CD14-positive monocyte (primary cell): ENCODE results near the gene OR2V2. TPM values are rescaled to one million over a fixed set of nuclear protein-coding genes. Genes with fewer than 3 reads are reported as not detected.
A peak's percentile ranks its signal among the peaks of the same experiment; 100 is the strongest.

Experiments used
- DNase-seq, 3 donors: peaks; one replicate each; pipeline ENCODE4 v3.0.0-alpha.2; 2011 to 2022
- H2AFZ ChIP-seq: 2 replicates; pipeline ENCODE4 v1.6.0; 2012; ENCODE audit warnings: mild to moderate bottlenecking, low read depth, low read length, inconsistent platforms; ENCODE audit not compliant: insufficient read depth, poor library complexity, severe bottlenecking
- H3K27ac ChIP-seq, 2 donors: 1 replicate in 1 of 2; 2 replicates in 1 of 2; pipeline ENCODE4 v1.5.1; 2012 to 2013; ENCODE audit warnings: low read length in 2 of 2, control low read depth in 1 of 2, inconsistent platforms in 1 of 2, low read depth in 1 of 2, mild to moderate bottlenecking in 1 of 2
- H3K27me3 ChIP-seq, 2 donors: one replicate each; pipeline versions ENCODE4 v1.6.0 to v1.6.1; 2011 to 2013; ENCODE audit warnings: low read length in 2 of 2; ENCODE audit not compliant: control insufficient read depth in 2 of 2, insufficient read depth in 2 of 2
- H3K36me3 ChIP-seq, 2 donors: replicated peaks in 1 of 2; 1 replicate in 1 of 2; 2 replicates in 1 of 2; pipeline versions ENCODE4 v1.5.1 to v1.6.1; 2012 to 2013; ENCODE audit warnings: low read length in 2 of 2, control low read depth in 1 of 2, inconsistent platforms in 1 of 2, mild to moderate bottlenecking in 1 of 2; ENCODE audit not compliant: insufficient read depth in 2 of 2, control insufficient read depth in 1 of 2
- H3K4me1 ChIP-seq, 2 donors: 1 replicate in 1 of 2; 2 replicates in 1 of 2; pipeline versions ENCODE4 v1.5.1 to v1.6.1; 2012 to 2013; ENCODE audit warnings: low read length in 2 of 2, control low read depth in 1 of 2, inconsistent platforms in 1 of 2, mild to moderate bottlenecking in 1 of 2, moderate library complexity in 1 of 2; ENCODE audit not compliant: insufficient read depth in 2 of 2, control insufficient read depth in 1 of 2
- H3K4me2 ChIP-seq: replicated peaks from 2 replicates; pipeline ENCODE3; 2012; ENCODE audit warnings: low read length, moderate library complexity, mild to moderate bottlenecking; ENCODE audit not compliant: poor library complexity, severe bottlenecking; ENCODE audit errors: extremely low read depth
- H3K4me3 ChIP-seq, 3 experiments: fragments of 200-600 bp in 1 of 3; sonication (generic) in 1 of 3; replicated peaks in 1 of 3; 1 replicate in 2 of 3; 2 replicates in 1 of 3; pipeline ENCODE4 v1.5.1; 2011 to 2013; ENCODE audit warnings: low read length in 3 of 3, mild to moderate bottlenecking in 3 of 3, control low read depth in 2 of 3, low read depth in 2 of 3, inconsistent platforms in 1 of 3, moderate library complexity in 1 of 3
- H3K79me2 ChIP-seq: 2 replicates; pipeline ENCODE4 v1.6.0; 2012; ENCODE audit warnings: mild to moderate bottlenecking, control low read depth, inconsistent platforms, low read length, moderate library complexity; ENCODE audit not compliant: insufficient read depth
- H3K9ac ChIP-seq: 2 replicates; pipeline ENCODE4 v1.6.0; 2017; ENCODE audit warnings: low read length, mild to moderate bottlenecking; ENCODE audit not compliant: insufficient read depth, poor library complexity, severe bottlenecking
- H3K9me3 ChIP-seq, 2 donors: replicated peaks in 1 of 2; 1 replicate in 1 of 2; 2 replicates in 1 of 2; pipeline versions ENCODE4 v1.5.1 to v1.6.1; 2012 to 2013; ENCODE audit warnings: low read length in 2 of 2, control low read depth in 1 of 2; ENCODE audit not compliant: control insufficient read depth in 1 of 2, insufficient read depth in 1 of 2
- H4K20me1 ChIP-seq: 2 replicates; pipeline ENCODE4 v1.6.0; 2012; ENCODE audit warnings: mild to moderate bottlenecking, low read length, control low read depth, moderate library complexity; ENCODE audit not compliant: insufficient read depth
- H3K27ac Mint-ChIP-seq, 7 donors: one replicate each; pipeline ENCODE4 v1.8.0; 2020; ENCODE audit warnings: mild to moderate bottlenecking in 7 of 7, mixed read lengths in 7 of 7, moderate library complexity in 6 of 7, inconsistent platforms in 2 of 7
- H3K27me3 Mint-ChIP-seq, 3 donors: one replicate each; pipeline ENCODE4 v1.8.0; 2021 to 2022; ENCODE audit warnings: low read depth in 3 of 3, mild to moderate bottlenecking in 3 of 3, mixed read lengths in 3 of 3, moderate library complexity in 3 of 3, inconsistent platforms in 1 of 3
- H3K36me3 Mint-ChIP-seq, 2 donors: one replicate each; pipeline ENCODE4 v1.8.0; 2020; ENCODE audit warnings: mixed read lengths in 2 of 2, inconsistent platforms in 1 of 2, mild to moderate bottlenecking in 1 of 2
- H3K4me1 Mint-ChIP-seq: one replicate; pipeline ENCODE4 v1.8.0; 2020; ENCODE audit warnings: mild to moderate bottlenecking, mixed read lengths
- H3K4me3 Mint-ChIP-seq, 2 donors: one replicate each; pipeline ENCODE4 v1.8.0; 2020; ENCODE audit warnings: mild to moderate bottlenecking in 2 of 2, mixed read lengths in 2 of 2, moderate library complexity in 1 of 2
- H3K9me3 Mint-ChIP-seq, 7 donors: one replicate each; pipeline ENCODE4 v1.8.0; 2020 to 2022; ENCODE audit warnings: mixed read lengths in 7 of 7, mild to moderate bottlenecking in 6 of 7, moderate library complexity in 6 of 7, inconsistent platforms in 2 of 7
- WGBS: methylation state at CpG from one replicate; pipeline ENCODE4 v1.1.5; 2013; ENCODE audit warnings: missing lambda C conversion rate; ENCODE audit not compliant: insufficient coverage; 5-methylcytosine and 5-hydroxymethylcytosine counted together
- intact Hi-C, 2 donors: fragments of 100-400 bp; cut with micrococcal nuclease; formaldehyde crosslinking; loops; one replicate each; pipeline versions ENCODE4 v1.15.0 to v1.15.1; 2023
- polyA plus RNA-seq, 3 donors: library from polyadenylated mRNA; depleted of rRNA in 1 of 3; unstranded in 2 of 3; stranded (reverse) in 1 of 3; fragments of 300-500 nt in 2 of 3; fragments of >200 nt in 1 of 3; fragmentation: Illumina TruSeq in 2 of 3; gene quantifications; 1 replicate in 2 of 3; 2 replicates in 1 of 3; pipeline ENCODE4 v1.2.3, GENCODE V29; 2012 to 2021
- TF ChIP-seq, protein P1 (sequence below): fragments of 200-600 bp; IDR thresholded peaks from one replicate; pipeline ENCODE4 v1.8.0; 2022; ENCODE audit warnings: antibody characterized with exemption, mild to moderate bottlenecking

The OR2V2 gene
- polyA plus RNA-seq, 3 donors: not detected

GRCh38 chr5:181161534-181162175 lies 14.3 kb downstream of the OR2V2 start:
- no peak overlapping the region for H3K4me3 ChIP-seq
- H3K27ac ChIP-seq: no peak overlapping the region
- H3K27ac Mint-ChIP-seq: peak overlapping the region in 5 of 7 donors; percentile 8 to 94 (median 77)
- WGBS: 91% methylated on average over 1 of the region's 4 CpGs
- TF ChIP-seq, protein P1, sequence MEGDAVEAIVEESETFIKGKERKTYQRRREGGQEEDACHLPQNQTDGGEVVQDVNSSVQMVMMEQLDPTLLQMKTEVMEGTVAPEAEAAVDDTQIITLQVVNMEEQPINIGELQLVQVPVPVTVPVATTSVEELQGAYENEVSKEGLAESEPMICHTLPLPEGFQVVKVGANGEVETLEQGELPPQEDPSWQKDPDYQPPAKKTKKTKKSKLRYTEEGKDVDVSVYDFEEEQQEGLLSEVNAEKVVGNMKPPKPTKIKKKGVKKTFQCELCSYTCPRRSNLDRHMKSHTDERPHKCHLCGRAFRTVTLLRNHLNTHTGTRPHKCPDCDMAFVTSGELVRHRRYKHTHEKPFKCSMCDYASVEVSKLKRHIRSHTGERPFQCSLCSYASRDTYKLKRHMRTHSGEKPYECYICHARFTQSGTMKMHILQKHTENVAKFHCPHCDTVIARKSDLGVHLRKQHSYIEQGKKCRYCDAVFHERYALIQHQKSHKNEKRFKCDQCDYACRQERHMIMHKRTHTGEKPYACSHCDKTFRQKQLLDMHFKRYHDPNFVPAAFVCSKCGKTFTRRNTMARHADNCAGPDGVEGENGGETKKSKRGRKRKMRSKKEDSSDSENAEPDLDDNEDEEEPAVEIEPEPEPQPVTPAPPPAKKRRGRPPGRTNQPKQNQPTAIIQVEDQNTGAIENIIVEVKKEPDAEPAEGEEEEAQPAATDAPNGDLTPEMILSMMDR: no peak
- peaks cover 0 to 7% of the 10 kb centered on the region in 2 donors for H3K9me3 ChIP-seq
- no peak overlapping the region for H3K4me3 Mint-ChIP-seq
- H3K4me1 ChIP-seq: peaks cover 10 to 11% of the 10 kb centered on the region in 2 donors
- no peaks in the 10 kb centered on the region for H4K20me1 ChIP-seq
- H2AFZ ChIP-seq: no peak overlapping the region
- H3K79me2 ChIP-seq: no peaks in the 10 kb centered on the region
- peaks cover 37 to 44% (median 42%) of the 10 kb centered on the region in 3 donors for H3K27me3 Mint-ChIP-seq
- intact Hi-C loops: no loop called here
- no peaks in the 10 kb centered on the region for H3K36me3 ChIP-seq
- H3K9ac ChIP-seq: no peak overlapping the region
- no peak for DNase-seq
- H3K36me3 Mint-ChIP-seq: peaks cover 0 to 2% of the 10 kb centered on the region in 2 donors
- H3K4me1 Mint-ChIP-seq: peaks cover 21% of the 10 kb centered on the region
- H3K27me3 ChIP-seq: peaks cover 9 to 38% of the 10 kb centered on the region in 2 donors
- H3K9me3 Mint-ChIP-seq: peaks cover 0 to 18% (median 8%) of the 10 kb centered on the region in 7 donors
- no peak overlapping the region for H3K4me2 ChIP-seq

DNA sequence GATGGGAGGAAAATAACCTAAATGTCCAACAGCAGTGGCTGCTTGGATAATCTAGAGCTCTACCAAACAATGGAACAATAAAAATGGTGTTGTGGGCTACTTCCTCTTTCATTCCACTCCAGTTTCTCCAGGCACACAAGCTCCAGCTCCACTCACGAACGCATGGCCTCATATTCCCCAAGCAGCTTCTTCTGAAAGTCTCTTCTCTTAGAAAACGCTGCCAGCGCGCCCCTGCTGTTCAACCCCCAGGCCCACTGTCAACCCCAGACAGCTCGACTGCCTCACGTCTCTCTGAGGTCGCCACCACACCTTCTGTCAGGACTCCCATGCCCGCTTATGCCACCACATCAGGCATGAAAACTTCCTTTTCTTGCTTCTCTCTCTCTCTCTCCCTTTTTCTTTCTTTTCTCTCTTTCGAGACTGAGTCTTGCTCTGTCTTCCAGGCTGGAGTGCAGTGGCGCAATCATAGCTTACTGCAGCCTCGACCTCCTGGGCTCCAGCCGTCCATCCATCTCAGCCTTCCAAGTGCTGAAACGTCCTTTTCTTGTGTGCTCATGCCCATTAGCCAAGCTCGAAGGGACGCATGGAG lies 16.2 kb downstream of the OR2V2 start:
- H3K36me3 Mint-ChIP-seq: peaks cover 0 to 2% of the 10 kb centered on the region in 2 donors
- peaks cover 23% of the 10 kb centered on the region for H3K4me1 Mint-ChIP-seq
- peak overlapping the region; percentile 58 for H2AFZ ChIP-seq
- no peaks in the 10 kb centered on the region for H3K79me2 ChIP-seq
- peak overlapping the region; percentile 66 for H3K4me2 ChIP-seq
- peaks cover 50 to 57% (median 55%) of the 10 kb centered on the region in 3 donors for H3K27me3 Mint-ChIP-seq
- peak in 2 of 3 donors; percentile 13 to 35 for DNase-seq
- H3K4me3 Mint-ChIP-seq: peak overlapping the region; percentile 71 to 96
- H3K4me1 ChIP-seq: peaks cover 10 to 11% of the 10 kb centered on the region in 2 donors
- peak overlapping the region; percentile 25 to 80 (median 50) for H3K27ac Mint-ChIP-seq
- H3K9ac ChIP-seq: no peak overlapping the region
- WGBS: 28% methylated on average over 12 of the region's 16 CpGs
- H3K4me3 ChIP-seq: peak overlapping the region in 1 of 3 experiments; percentile 60
- H3K27ac ChIP-seq: no peak overlapping the region
- no peaks in the 10 kb centered on the region for H4K20me1 ChIP-seq
- peaks cover 2 to 20% (median 8%) of the 10 kb centered on the region in 7 donors for H3K9me3 Mint-ChIP-seq
- peaks cover 0 to 13% of the 10 kb centered on the region in 2 donors for H3K9me3 ChIP-seq
- peaks cover 25 to 58% of the 10 kb centered on the region in 2 donors for H3K27me3 ChIP-seq
- intact Hi-C loops: no loop called here
- H3K36me3 ChIP-seq: no peaks in the 10 kb centered on the region
- TF ChIP-seq, protein P1: no peak
